HT1080 (cell line): ENCODE measurements around the gene DUS2. TPM values are rescaled to one million over a fixed set of nuclear protein-coding genes. Genes with fewer than 3 reads are reported as not detected.
"Not testable (repeated sequence)": the region's sequence is repeated elsewhere in the genome, so short reads cannot be mapped to it uniquely, and the experiment has no call there.

Experiments used
- DNase-seq: peaks from one replicate; pipeline ENCODE4 v3.0.0-alpha.2; 2015; ENCODE audit warnings: low read depth
- total RNA-seq: library from RNA; depleted of rRNA; stranded (reverse); fragments of >200 nt; shearing (Covaris generic); gene quantifications from 2 replicates; pipeline ENCODE4 v1.2.3, GENCODE V29; 2014

The DUS2 gene
- total RNA-seq, 1 experiment from 2014 or later, result 18.2 TPM

- not testable (repeated sequence) for DNase-seq
These were observed 24.8 kb upstream of the DUS2 start for GRCh38 chr16:67998231-67998778.

DNA sequence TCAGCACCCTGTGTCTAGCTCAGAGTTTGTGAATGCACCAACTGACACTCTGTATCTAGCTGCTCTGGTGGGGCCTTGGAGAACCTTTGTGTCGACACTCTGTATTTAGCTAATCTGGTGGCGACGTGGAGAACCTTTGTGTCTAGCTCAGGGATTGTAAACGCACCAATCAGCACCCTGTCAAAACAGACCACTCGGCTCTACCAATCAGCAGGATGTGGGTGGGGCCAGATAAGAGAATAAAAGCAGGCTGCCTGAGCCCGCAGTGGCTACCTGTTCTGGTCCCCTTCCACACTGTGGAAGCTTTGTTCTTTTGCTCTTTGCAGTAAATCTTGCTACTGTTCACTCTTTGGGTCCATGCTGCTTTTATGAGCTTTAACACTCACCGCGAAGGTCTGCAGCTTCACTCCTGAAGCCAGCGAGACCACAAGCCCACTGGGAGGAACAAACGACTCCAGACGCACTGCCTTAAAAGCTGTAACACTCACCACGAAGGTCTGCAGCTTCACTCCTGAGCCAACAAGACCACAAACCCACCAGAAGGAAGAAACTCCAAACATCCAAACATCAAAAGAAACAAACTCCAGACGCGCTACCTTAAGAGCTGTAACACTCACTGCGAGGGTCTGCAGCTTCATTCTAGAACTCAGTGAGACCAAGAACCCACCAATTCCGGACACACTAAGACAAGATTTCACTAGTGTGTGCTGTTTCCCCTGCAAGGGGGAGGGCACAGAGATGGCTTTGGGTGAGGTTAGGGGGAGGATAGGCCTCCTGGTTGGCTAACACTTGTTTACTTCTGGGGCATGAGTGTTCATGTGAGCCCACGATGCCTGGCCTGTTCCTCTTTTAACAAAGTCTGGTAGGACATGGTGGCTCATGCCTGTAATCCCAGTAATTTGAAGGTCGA, 24.1 kb upstream of the DUS2 start, which contains the start of gene DPEP2:
Gene DPEP2 (minus strand): TSS at position 706 of the 910 bp plus-strand sequence. CDS start 6,272 bp downstream, outside the sequence.
- not testable (repeated sequence) for DNase-seq

- DNase-seq, result no peak
These were observed 23.1 kb upstream of the DUS2 start for GRCh38 chr16:67999985-68000384.

DNA sequence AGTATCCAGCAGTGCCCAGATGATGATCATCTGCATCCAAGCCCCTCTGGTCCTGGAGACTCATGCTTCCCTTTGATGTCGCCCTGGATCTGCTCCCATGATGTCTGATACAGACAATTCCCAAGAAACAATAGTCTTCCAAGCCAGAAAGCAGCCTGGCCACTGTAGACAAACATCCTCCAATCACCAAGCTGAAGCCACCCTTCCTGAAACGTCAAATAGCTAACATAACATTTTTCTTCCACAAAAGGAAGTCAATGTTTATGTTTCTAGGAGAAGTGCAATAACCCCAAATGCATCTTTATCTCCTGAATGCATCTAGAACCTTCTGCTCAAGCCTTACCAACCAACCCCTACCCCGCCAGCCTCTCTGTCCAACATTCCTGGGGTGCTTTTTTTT, 22.6 kb upstream of the DUS2 start:
- DNase-seq, result no peak

DNA sequence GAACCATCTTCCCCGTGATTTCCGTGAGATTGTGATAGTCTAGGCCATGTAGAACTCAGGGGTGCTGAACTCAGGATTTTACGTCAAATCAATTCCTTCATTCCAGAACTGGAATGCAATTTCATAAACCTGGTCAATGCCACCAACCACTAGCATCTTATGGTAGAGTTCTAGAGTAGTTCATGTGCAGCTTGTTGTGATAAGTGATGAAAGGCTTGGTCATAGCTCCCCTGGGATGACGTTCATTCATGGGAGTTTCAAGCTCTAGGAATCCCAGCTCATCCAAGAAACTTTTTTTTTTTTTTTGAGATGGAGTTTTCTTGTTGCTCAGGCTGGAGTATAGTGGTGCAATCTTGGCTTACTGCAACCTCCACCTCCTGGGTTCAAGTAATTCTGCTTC, 20.1 kb upstream of the DUS2 start:
- no peak for DNase-seq

DNA sequence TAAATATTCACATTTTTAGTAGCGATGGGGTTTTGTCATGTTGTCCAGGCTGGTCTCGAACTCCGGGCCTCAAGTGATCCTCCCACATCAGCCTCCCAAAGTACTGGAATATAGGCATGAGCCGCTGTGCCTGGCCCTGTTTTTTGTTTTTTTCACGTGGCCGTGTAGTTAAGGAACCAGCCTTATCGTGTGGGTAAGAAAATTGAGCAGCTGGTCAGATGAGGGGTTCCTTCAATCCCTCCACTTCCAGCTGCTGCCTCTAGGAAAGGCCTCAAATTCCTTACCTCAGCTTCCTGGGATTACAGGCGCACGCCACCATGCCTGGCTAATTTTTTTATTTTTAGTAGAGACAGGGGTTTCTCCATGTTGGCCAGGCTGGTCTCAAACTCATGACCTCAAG, 17.9 kb upstream of the DUS2 start:
- no peak for DNase-seq

DNA sequence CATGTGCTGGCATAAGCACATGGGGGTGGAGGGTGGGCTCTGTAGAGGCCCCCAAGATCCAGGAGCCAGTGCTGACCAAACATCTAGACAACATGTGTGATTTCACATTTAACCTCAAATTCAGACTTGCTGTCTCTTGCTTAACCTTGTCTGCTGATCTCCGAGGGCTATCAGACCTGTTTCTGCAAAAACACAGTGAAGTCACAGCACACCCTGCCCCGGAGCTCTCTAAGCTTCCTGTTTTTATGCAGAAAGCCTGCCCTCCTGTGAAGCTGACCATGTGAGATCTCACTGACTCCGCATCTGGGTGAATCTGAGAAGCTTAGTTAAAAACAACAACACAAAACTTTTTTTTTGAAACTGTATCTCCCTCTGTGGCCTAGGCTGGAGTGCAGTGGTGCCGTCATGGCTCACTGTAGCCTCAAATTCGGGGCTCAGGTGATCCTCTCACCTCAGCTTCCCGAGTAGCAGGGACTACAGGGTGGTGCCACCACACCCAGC, 17.2 kb upstream of the DUS2 start:
- DNase-seq, result no peak

GRCh38 chr16:68009157-68009735, 13.8 kb upstream of the DUS2 start:
- no peak for DNase-seq

DNA sequence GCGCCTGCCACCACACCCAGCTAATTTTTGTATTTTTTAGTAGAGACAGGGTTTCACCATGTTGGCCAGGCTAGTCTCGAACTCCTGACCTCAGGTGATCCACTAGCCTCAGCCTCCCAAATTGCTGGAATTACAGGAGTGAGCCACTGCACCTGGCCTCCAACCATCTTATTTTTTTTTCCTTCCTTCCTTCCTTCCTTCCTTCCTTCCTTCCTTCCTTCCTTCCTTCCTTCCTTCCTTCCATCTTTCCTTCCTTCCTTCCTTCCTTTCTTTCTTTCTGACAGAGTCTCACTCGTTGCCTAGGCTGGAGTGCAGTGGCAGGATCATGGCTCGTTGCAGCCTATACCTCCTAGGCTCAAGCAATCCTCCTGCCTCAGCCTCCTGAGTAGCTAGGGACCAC, 13.2 kb upstream of the DUS2 start:
- DNase-seq, result not testable (repeated sequence)

DNA sequence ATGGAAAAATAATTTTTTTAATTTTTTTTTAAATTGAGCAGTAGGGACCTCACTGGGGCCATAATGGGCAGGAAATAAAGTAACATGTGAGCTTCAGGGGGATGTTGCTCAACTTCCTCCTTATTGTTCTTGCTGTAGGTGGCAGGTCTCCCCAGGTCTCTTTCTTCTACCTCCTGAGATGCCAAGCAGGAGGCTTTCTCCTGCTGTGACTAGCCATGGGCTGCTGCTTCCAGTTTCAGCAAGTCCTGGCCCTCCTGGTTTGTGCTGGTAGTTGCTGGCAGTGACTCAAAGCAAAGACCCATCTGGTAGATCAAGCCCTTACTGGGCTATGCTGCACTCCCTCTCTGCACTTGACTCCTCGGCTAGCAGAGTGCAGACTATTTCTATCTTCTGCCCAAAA, 9.6 kb upstream of the DUS2 start:
- DNase-seq, result no peak

GRCh38 chr16:68015681-68016080, 7.4 kb upstream of the DUS2 start, which contains the start of gene DPEP2NB:
TSS of gene DPEP2NB (minus strand) at chr16:68015911. CDS start at chr16:68015770, 141 bp downstream.
- no peak for DNase-seq

GRCh38 chr16:68019167-68019680, 3.9 kb upstream of the DUS2 start:
- DNase-seq, result no peak

DNA sequence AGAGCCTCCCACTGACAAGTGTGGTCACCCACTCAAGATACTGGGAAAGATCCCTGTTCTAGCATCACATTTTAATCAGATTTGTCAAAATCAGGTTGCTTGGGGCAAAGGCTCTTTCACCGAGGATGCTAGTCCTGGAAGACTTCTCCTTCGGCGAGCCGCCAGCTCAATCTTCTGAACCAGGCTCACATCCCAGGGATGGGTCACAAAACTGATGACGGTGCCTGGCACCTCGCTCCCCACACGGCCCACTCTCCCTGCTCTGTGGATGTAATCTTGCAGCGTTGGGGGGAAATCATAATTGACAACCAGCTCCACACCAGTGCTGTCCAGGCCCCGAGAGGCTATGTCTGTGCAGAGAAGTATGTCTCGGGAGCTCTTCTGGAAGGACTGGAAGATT, 1.6 kb upstream of the DUS2 start:
- no peak for DNase-seq

DNA sequence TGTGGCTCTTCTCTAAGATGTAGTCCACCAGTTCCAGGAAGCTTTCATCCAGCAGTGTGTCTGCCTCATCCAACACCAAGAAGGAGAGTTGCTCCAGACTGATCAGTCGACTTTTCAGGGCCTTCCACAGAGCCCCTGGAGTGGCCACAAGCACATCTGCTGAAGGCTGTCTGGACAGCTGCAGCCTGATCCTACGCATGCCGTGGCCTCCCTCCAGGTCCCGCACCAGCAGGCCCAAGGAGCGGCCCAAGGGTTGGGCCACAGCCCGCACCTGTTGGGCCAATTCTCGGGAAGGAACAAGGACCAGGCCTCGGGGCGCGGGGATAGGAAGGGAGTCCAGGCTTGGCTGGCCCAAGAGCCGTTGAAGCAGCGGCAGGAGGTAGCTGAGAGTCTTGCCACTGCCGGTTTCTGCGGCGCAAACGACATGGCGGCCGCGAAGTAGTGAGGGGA, 781 bp upstream of the DUS2 start:
- DNase-seq, result no peak

- DNase-seq, result no peak
These were observed 5.9 kb downstream of the DUS2 start for GRCh38 chr16:68028996-68029395.

GRCh38 chr16:68030108-68030507, 7.0 kb downstream of the DUS2 start:
- DNase-seq, result peak; percentile 48

DNA sequence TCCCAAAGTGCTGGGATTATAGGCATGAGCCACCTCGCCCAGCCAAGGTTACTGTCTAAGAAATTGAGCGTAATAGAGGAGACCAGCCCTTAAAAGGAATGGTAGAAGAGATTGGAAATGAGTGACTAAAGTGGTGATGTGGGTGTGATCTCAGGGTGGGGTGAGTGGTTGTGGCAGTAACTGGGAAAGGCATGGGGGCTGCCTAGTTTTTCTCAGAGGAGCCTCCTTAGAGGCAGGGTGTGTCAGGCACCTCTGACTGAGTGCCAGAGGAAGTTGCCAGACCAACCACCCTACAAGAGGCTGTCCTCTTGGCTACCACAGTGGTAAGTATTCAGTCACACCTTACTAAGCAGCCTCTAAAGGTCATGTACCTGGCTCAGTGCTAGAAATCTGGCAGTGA, 8.9 kb downstream of the DUS2 start:
- DNase-seq, result peak; percentile 31

DNA sequence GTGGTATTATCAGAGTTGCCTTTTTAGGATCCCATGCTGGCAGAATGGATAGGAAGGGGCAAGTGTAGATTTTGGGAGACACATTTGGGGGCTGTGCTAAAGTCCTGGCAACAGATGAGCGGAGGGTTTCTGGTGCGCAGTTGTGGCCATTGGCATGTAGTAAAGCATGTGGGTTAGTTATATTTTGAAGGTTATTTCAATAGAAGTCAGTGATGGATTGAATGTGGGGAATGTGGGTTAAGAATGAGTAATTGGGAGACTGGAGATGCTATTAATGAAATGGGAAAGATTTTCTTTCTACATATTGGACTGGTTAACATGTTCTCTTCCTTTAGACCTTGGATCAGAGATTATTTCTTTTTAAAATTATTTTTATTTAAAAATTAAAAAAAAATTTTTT, 10.0 kb downstream of the DUS2 start:
- no peak for DNase-seq

DNA sequence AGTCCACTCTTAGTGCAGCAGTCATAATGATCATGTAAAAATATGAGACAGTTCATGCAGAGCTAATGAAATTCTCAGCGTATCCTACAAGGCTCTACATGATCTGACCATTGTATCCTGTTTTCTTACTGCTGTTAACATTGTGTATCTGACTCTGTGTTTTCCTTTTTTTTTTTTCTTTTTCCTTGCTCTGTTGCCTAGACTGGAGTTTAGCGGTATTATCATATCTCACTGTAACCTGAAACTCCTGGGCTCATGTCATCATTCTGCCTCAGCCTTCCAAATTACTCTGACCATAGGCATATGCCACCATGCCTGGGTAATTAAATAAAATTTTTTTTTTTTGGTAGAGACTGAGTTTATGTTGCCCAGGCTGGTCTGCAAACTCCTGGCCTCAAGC, 12.1 kb downstream of the DUS2 start:
- DNase-seq, result no peak

- DNase-seq, result no peak
These were observed 14.9 kb downstream of the DUS2 start for GRCh38 chr16:68037841-68038597.
